Lower lobe of right lung (tissue), 2 donors: ENCODE data around the gene KIAA1549. TPM values are rescaled to one million over a fixed set of nuclear protein-coding genes. Genes with fewer than 3 reads are reported as not detected.

Experiments used
- ATAC-seq, 2 donors: fragments of 200-7000 bp; cut with Tn5 transposase; one replicate each; pipeline ENCODE4 v1.9.1; 2020 to 2022; ENCODE audit warnings: mild to moderate bottlenecking in 2 of 2, moderate library complexity in 2 of 2
- DNase-seq: peaks from one replicate; pipeline ENCODE4 v3.0.0-alpha.2; 2020
- H3K27ac ChIP-seq: fragments of 200-600 bp; one replicate; pipeline ENCODE4 v1.8.0; 2022
- H3K27me3 ChIP-seq: fragments of 200-600 bp; one replicate; pipeline ENCODE4 v1.8.0; 2022; ENCODE audit warnings: low read depth
- H3K36me3 ChIP-seq: fragments of 200-600 bp; one replicate; pipeline ENCODE4 v1.8.0; 2022; ENCODE audit warnings: mild to moderate bottlenecking
- H3K4me1 ChIP-seq: fragments of 200-600 bp; one replicate; pipeline ENCODE4 v1.8.0; 2022
- H3K4me3 ChIP-seq: fragments of 200-600 bp; one replicate; pipeline ENCODE4 v1.8.0; 2022; ENCODE audit warnings: mild to moderate bottlenecking
- H3K9me3 ChIP-seq: fragments of 200-600 bp; one replicate; pipeline ENCODE4 v1.8.0; 2022
- CTCF ChIP-seq: fragments of 200-600 bp; IDR thresholded peaks from one replicate; pipeline ENCODE4 v1.8.0; 2022; ENCODE audit warnings: antibody characterized with exemption, mild to moderate bottlenecking
- intact Hi-C: fragments of 100-400 bp; cut with DNase I; formaldehyde crosslinking; loops from one replicate; pipeline ENCODE4 v1.11.0; 2022
- total RNA-seq: library from RNA; stranded (reverse); fragmentation: NEBNext Ultra II Directional; extraction: Animal tissue kit (Norgen Biotek cat#: 25700); gene quantifications from one replicate; pipeline ENCODE4 v1.2.1, GENCODE V29; 2021
- donor health status: DM: no; HTN: yes; CAD: no; lungs with severe emphysema.

Gene KIAA1549
- total RNA-seq, 1 donor from 2014 or later = 5.3 TPM

GRCh38 chr7:138937484-138937883 is 43.7 kb downstream of the KIAA1549 start:
- no peak overlapping the region for H3K27ac ChIP-seq
- ATAC-seq (no peak), DNase-seq (no peak)
- no peak overlapping the region for H3K4me3 ChIP-seq
- H3K36me3 ChIP-seq = no peaks in the 10 kb centered on the region
- intact Hi-C loops = no loop called here
- no peak for TF ChIP-seq CTCF
- H3K4me1 ChIP-seq = peaks cover 7% of the 10 kb centered on the region
- no peaks in the 10 kb centered on the region for H3K9me3 ChIP-seq
- H3K27me3 ChIP-seq = no peaks in the 10 kb centered on the region

GRCh38 chr7:138935465-138936011 is 45.7 kb downstream of the KIAA1549 start:
- no peaks in the 10 kb centered on the region for H3K9me3 ChIP-seq
- no peaks in the 10 kb centered on the region for H3K36me3 ChIP-seq
- no peaks in the 10 kb centered on the region for H3K27me3 ChIP-seq
- ATAC-seq (peak in 1 of 2 donors; percentile 48), DNase-seq (no peak)
- intact Hi-C loops = no loop called here
- no peak overlapping the region for H3K27ac ChIP-seq
- TF ChIP-seq CTCF = no peak
- H3K4me3 ChIP-seq = no peak overlapping the region
- H3K4me1 ChIP-seq = peaks cover 7% of the 10 kb centered on the region

- ATAC-seq (no peak), DNase-seq (no peak)
- H3K27ac ChIP-seq = no peak overlapping the region
- no peak overlapping the region for H3K4me3 ChIP-seq
- intact Hi-C loops = no loop called here
- no peaks in the 10 kb centered on the region for H3K36me3 ChIP-seq
- H3K4me1 ChIP-seq = peaks cover 7% of the 10 kb centered on the region
- no peak for TF ChIP-seq CTCF
- H3K9me3 ChIP-seq = no peaks in the 10 kb centered on the region
- H3K27me3 ChIP-seq = no peaks in the 10 kb centered on the region
Observed at GRCh38 chr7:138934861-138935260, 46.3 kb downstream of the KIAA1549 start.

- ATAC-seq (no peak), DNase-seq (no peak)
- no peak overlapping the region for H3K27ac ChIP-seq
Observed at GRCh38 chr7:138934367-138934766, 46.8 kb downstream of the KIAA1549 start.

GRCh38 chr7:138932870-138933269 is 48.3 kb downstream of the KIAA1549 start:
- Histone ChIP-seq H3K9me3 (no peaks in the 10 kb centered on the region), H3K36me3 (no peaks in the 10 kb centered on the region), H3K27me3 (no peaks in the 10 kb centered on the region), H3K4me3 (no peak overlapping the region), H3K4me1 (peaks cover 7% of the 10 kb centered on the region), H3K27ac (no peak overlapping the region)
- intact Hi-C loops = no loop called here
- DNase-seq (no peak), ATAC-seq (no peak)
- no peak for TF ChIP-seq CTCF

More at GRCh38 chr7:138934367-138934766, 46.8 kb downstream of the KIAA1549 start:
- no peaks in the 10 kb centered on the region for H3K36me3 ChIP-seq
- no peaks in the 10 kb centered on the region for H3K27me3 ChIP-seq
- no peak overlapping the region for H3K4me3 ChIP-seq
- H3K9me3 ChIP-seq = no peaks in the 10 kb centered on the region
- no peak for TF ChIP-seq CTCF
- intact Hi-C loops = no loop called here
- H3K4me1 ChIP-seq = peaks cover 7% of the 10 kb centered on the region
